Body of pancreas (tissue), 4 donors: ENCODE data around the gene ATP2C2. TPM values are rescaled to one million over a fixed set of nuclear protein-coding genes. Genes with fewer than 3 reads are reported as not detected.
A peak's percentile ranks its signal among the peaks of the same experiment; 100 is the strongest.

ENCODE experiments used
- ATAC-seq: fragments of 150-250 bp; one replicate; pipeline ENCODE4 v1.9.1; 2016
- DNase-seq, 4 donors: peaks; one replicate each; pipeline ENCODE4 v3.0.0-alpha.2; 2019
- H3K27ac ChIP-seq, 4 donors: fragments of 200-600 bp; sonication (generic); 1 replicate in 3 of 4; 2 replicates in 1 of 4; pipeline versions ENCODE4 v1.5.1 to v1.6.1; 2016 to 2019; ENCODE audit warnings: mild to moderate bottlenecking in 1 of 4, mixed read lengths in 1 of 4, moderate library complexity in 1 of 4
- H3K27me3 ChIP-seq, 2 donors: fragments of 200-600 bp; sonication (generic); one replicate each; pipeline ENCODE4 v1.6.0; 2016; ENCODE audit warnings: mild to moderate bottlenecking in 1 of 2
- H3K36me3 ChIP-seq, 2 donors: fragments of 200-600 bp; sonication (generic); replicated peaks in 1 of 2; 2 replicates each; pipeline ENCODE4 v1.5.1; 2016; ENCODE audit warnings: low read depth in 2 of 2; ENCODE audit not compliant: insufficient read depth in 1 of 2
- H3K4me1 ChIP-seq: fragments of 200-600 bp; sonication (generic); one replicate; pipeline ENCODE4 v1.6.0; 2016
- H3K4me3 ChIP-seq, 2 donors: fragments of 200-600 bp; sonication (generic); 1 replicate in 1 of 2; 2 replicates in 1 of 2; pipeline ENCODE4 v1.5.1; 2016 to 2019
- H3K9me3 ChIP-seq, 3 donors: fragments of 200-600 bp; sonication (generic); 1 replicate in 2 of 3; 2 replicates in 1 of 3; pipeline ENCODE4 v1.5.1; 2016
- CTCF ChIP-seq, 7 experiments: fragments of 450-650 bp in 4 of 7; fragments of 200-600 bp in 3 of 7; sonication (generic) in 3 of 7; IDR thresholded peaks; one replicate each; pipeline ENCODE4 v1.5.1; 2016 to 2019; ENCODE audit warnings: antibody characterized with exemption in 7 of 7
- POLR2A ChIP-seq, 3 donors: fragments of 450-650 bp; IDR thresholded peaks; one replicate each; pipeline ENCODE4 v1.6.1; 2016; ENCODE audit warnings: antibody characterized with exemption in 3 of 3, mild to moderate bottlenecking in 2 of 3
- WGBS, 2 donors: methylation state at CpG; one replicate each; pipeline ENCODE4 v1.1.5; 2017; 5-methylcytosine and 5-hydroxymethylcytosine counted together
- intact Hi-C: fragments of 100-400 bp; cut with DNase I; formaldehyde crosslinking; loops from one replicate; pipeline ENCODE4 v1.15.1; 2023
- total RNA-seq, 2 donors: library from RNA; depleted of rRNA; stranded (reverse); fragments of >200 nt; gene quantifications; one replicate each; pipeline ENCODE4 v1.1.0, GENCODE V29; 2016

ATP2C2 gene, protein sequence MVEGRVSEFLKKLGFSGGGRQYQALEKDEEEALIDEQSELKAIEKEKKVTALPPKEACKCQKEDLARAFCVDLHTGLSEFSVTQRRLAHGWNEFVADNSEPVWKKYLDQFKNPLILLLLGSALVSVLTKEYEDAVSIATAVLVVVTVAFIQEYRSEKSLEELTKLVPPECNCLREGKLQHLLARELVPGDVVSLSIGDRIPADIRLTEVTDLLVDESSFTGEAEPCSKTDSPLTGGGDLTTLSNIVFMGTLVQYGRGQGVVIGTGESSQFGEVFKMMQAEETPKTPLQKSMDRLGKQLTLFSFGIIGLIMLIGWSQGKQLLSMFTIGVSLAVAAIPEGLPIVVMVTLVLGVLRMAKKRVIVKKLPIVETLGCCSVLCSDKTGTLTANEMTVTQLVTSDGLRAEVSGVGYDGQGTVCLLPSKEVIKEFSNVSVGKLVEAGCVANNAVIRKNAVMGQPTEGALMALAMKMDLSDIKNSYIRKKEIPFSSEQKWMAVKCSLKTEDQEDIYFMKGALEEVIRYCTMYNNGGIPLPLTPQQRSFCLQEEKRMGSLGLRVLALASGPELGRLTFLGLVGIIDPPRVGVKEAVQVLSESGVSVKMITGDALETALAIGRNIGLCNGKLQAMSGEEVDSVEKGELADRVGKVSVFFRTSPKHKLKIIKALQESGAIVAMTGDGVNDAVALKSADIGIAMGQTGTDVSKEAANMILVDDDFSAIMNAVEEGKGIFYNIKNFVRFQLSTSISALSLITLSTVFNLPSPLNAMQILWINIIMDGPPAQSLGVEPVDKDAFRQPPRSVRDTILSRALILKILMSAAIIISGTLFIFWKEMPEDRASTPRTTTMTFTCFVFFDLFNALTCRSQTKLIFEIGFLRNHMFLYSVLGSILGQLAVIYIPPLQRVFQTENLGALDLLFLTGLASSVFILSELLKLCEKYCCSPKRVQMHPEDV
- total RNA-seq = 10 to 100 TPM in 1 of 2 donors, 1 to 10 TPM in 1; 2.1 to 18.1 TPM

DNA sequence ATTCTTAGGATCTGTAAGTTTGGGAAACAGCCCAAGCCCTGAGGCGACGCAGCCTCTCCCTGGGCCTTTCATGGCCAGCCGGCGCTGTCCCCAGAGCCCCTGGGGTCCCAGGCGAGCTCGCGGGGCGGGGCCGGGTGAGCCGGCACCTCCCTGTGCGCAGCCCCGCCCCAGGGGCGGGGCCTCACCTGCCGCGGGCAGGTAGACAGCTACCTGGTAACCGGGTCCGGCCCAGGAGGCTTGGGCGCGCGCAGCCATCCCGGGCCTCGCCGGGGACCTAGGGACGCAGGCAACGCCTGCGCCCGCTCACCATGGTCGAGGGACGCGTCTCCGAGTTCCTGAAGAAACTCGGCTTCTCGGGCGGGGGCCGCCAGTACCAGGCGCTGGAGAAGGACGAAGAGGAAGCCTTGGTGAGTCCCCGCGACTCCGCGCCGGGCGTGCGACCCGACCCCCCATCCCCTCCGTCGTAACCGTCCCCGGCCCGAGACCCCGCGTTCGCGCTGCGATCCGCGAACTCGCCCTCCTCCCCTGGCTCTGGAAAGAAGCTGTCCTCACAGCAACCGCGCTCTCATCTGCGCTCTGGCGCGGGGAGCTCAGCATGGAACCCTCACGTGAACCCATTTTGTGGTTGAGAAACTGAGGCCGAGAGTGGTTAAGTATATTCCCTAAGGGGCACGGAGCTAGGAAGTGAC lies at the start of gene ATP2C2:
Gene ATP2C2, plus strand, starts transcription at position 231 of the 689 bp plus-strand sequence. Its CDS starts 78 bp downstream, at position 309.
- Histone ChIP-seq H3K9me3 (no peaks in the 10 kb centered on the region), H3K27ac (no peak within 1 kb of the TSS), H3K36me3 (no peaks in the 10 kb centered on the region), H3K4me3 (peak within 1 kb of the TSS in 1 of 2 donors; percentile 32), H3K27me3 (peaks cover 0 to 13% of the 10 kb centered on the region in 2 donors), H3K4me1 (peaks cover 14% of the 10 kb centered on the region)
- WGBS, 2 donors = 1 to 10% methylated on average over 5 to 65 of the region's 66 CpGs
- TF ChIP-seq POLR2A (IDR thresholded peaks at IDR 0.05) = no peak
- TF ChIP-seq CTCF (IDR thresholded peaks at IDR 0.05) = no peak
- DNase-seq = peak; percentile 55 to 77 (median 59)
- intact Hi-C loops = no loop called here
- peak; percentile 86 for ATAC-seq

DNA sequence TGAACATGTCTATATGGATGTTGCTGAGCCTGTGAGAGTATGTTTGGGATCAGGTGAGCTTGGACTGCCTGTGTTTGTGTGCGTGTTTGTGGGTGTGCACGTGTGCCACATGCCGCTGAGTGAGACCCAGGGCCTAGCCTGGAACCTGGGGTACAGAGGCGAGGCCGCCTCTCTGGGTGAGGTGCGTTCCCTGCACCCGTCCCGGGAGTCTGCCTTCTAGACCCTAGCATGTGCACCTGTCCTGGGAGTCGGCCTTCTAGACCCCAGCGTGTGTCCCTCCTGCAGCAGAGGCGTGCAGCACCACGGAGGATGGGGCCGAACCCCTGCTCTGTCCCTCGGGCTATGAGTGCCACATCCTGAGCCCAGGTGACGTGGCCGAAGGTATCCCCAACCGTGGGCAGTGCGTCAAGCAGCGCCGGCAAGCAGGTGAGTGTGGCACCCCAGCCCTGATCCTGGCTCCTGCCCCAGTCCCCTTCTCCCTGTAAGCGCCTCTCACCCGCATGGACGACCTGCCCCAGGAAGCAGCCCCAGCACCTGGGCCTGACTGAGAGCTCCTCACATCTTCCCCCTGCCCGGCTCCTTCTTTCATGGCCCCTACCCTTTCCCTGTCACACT lies 49.1 kb upstream of the ATP2C2 start:
- H3K36me3 ChIP-seq = no peaks in the 10 kb centered on the region
- H3K27me3 ChIP-seq = no peaks in the 10 kb centered on the region
- no peak overlapping the region for H3K27ac ChIP-seq
- ATAC-seq (no peak), DNase-seq (no peak)
- TF ChIP-seq POLR2A (IDR thresholded peaks at IDR 0.05) (no peak), CTCF (IDR thresholded peaks at IDR 0.05) (no peak)
- H3K9me3 ChIP-seq = peaks cover 0 to 6% (median 0%) of the 10 kb centered on the region in 3 donors
- intact Hi-C loops = no loop called here
- H3K4me1 ChIP-seq = no peaks in the 10 kb centered on the region
- no peak overlapping the region for H3K4me3 ChIP-seq
- WGBS, 2 donors = 83 to 88% methylated on average over 5 to 24 of the region's 24 CpGs

DNA sequence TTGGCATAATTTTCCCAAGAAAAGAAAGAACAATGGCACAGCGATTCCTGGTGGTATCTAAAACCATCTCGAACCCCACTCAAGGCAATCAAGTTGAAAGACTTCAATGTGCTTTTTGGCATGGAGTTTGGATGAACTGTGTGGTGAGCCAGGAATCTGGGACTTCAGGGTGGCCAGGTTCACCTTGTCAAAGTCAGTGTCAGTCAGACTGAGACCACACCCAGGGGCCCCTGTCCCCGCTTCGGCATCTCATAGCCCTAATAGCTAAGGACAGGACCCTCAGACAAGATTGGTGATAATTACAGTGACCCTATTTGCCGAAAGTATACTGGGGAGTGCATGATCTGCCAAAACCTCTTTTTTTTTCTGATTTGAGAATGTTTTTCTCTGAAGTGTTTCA lies 47.8 kb upstream of the ATP2C2 start:
- H3K27ac ChIP-seq = no peak overlapping the region
- H3K9me3 ChIP-seq = peaks cover 0 to 6% (median 0%) of the 10 kb centered on the region in 3 donors
- DNase-seq (no peak), ATAC-seq (no peak)
- no peak overlapping the region for H3K4me3 ChIP-seq
- WGBS, 2 donors = 50 to 53% methylated on average over 5 of the region's 5 CpGs
- H3K27me3 ChIP-seq = no peaks in the 10 kb centered on the region
- TF ChIP-seq POLR2A (IDR thresholded peaks at IDR 0.05) (no peak), CTCF (IDR thresholded peaks at IDR 0.05) (no peak)
- no peaks in the 10 kb centered on the region for H3K4me1 ChIP-seq
- H3K36me3 ChIP-seq = no peaks in the 10 kb centered on the region
- intact Hi-C loops = no loop called here

GRCh38 chr16:84321932-84322331 lies 46.4 kb upstream of the ATP2C2 start:
- no peak for DNase-seq
- no peak overlapping the region for H3K4me3 ChIP-seq
- no peaks in the 10 kb centered on the region for H3K27me3 ChIP-seq
- peaks cover 0 to 6% (median 0%) of the 10 kb centered on the region in 3 donors for H3K9me3 ChIP-seq
- no peak for TF ChIP-seq POLR2A (IDR thresholded peaks at IDR 0.05)
- TF ChIP-seq CTCF (IDR thresholded peaks at IDR 0.05) = no peak
- H3K27ac ChIP-seq = no peak overlapping the region
- H3K36me3 ChIP-seq = no peaks in the 10 kb centered on the region
- ATAC-seq = no peak
- H3K4me1 ChIP-seq = no peaks in the 10 kb centered on the region
- intact Hi-C loops = no loop called here
- WGBS, 2 donors = 21 to 34% methylated on average over 3 to 4 of the region's 4 CpGs
